ENCODE measurements around the gene AQP3.
A peak's percentile ranks its signal among the peaks of the same experiment; 100 is the strongest.

Gene AQP3

DNA sequence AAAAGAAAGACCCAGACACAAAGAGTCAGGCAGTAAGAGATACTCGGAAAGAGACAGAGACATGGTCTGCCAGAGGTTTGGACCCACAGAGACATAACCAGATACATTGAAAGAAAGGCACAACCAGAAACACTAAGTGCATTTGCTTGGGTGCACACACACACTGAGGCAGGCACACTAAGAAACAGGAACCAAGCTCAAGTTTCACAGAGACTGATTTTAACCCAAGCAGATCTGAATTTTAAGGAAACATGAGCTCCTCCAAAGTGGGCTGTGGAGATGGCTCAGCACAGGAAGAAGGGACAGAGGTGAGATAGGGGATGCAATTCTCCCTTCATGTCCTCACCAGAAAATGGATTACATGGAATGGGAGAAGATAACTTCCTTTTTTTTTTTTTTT, 9.5 kb downstream of the AQP3 start:
- Histone ChIP-seq H3K4me1 (ENCODE audit: control insufficient read depth in 2 of 2, insufficient read depth in 1 of 2, low read depth in 1 of 2, low read length in 2 of 2) (peaks cover 0 to 12% of the 10 kb centered on the region in 2 donors), H3K36me3 (replicated peaks in 1 of 2; ENCODE audit: control insufficient read depth in 2 of 2, insufficient read depth in 2 of 2, low read length in 2 of 2) (no peaks in the 10 kb centered on the region), H4K91ac (ENCODE audit: low read depth, low read length, poor library complexity) (no peak overlapping the region), H3K14ac (ENCODE audit: low read length) (no peak overlapping the region), H4K8ac (ENCODE audit: low read depth, low read length) (no peak overlapping the region), H2BK12ac (ENCODE audit: low read length) (no peak overlapping the region), H3K4me2 (ENCODE audit: insufficient read depth, low read length, poor library complexity, severe bottlenecking) (no peak overlapping the region), H3K4me3 (ENCODE audit: low read length in 2 of 2) (no peak overlapping the region), H2BK15ac (ENCODE audit: low read length) (no peak overlapping the region), H3K18ac (ENCODE audit: low read length) (no peak overlapping the region), H3K79me1 (ENCODE audit: low read depth, low read length) (no peaks in the 10 kb centered on the region), H3K9me3 (replicated peaks in 1 of 2; ENCODE audit: control insufficient read depth in 2 of 2, insufficient read depth in 1 of 2, low read depth in 1 of 2, low read length in 2 of 2) (no peaks in the 10 kb centered on the region), H2AFZ (ENCODE audit: low read length) (no peak overlapping the region), H2BK120ac (ENCODE audit: low read depth, low read length) (no peak overlapping the region), H3K23ac (ENCODE audit: low read depth, low read length, poor library complexity) (no peak overlapping the region), H2AK5ac (ENCODE audit: low read depth, low read length) (no peak overlapping the region), H3K4ac (ENCODE audit: low read length) (no peak overlapping the region), H3K27me3 (ENCODE audit: control insufficient read depth in 3 of 3, insufficient read depth in 3 of 3, low read depth in 1 of 3, low read length in 3 of 3) (peaks cover 0 to 39% (median 0%) of the 10 kb centered on the region in 3 experiments), H3K27ac (replicated peaks; ENCODE audit: low read length) (no peak overlapping the region), H2BK5ac (ENCODE audit: low read length) (no peak overlapping the region), H3K9ac (ENCODE audit: low read depth, low read length, poor library complexity) (no peak overlapping the region)
- WGBS, 2 donors (ENCODE audit: extremely low coverage in 2 of 2, insufficient read length in 2 of 2, insufficient replicate concordance in 1 of 2) = no CpG with 5 or more reads among the region's 1 CpG
- no peak for DNase-seq (ENCODE audit: low spot score)

DNA sequence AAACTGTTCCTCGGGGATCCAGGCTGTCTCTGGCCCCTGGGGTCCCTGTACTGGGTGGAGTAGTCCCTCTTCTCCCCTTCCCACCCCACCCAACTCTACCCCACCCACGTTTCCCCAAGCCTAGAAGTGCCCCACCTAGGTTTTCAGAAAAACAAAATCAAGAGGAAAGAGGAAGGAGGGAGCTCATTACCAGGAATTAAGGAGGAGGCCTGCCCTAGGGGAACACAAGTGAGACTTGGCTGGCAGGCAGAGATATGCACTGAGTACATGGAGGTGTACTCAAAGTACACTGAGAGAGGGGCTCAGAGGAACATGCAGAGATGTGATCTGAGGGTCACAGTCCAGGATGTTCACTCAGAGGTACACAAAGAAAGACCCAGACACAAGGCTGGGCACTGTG, 10.2 kb downstream of the AQP3 start:
- Histone ChIP-seq H3K18ac (ENCODE audit: low read length) (no peak overlapping the region), H3K36me3 (replicated peaks in 1 of 2; ENCODE audit: control insufficient read depth in 2 of 2, insufficient read depth in 2 of 2, low read length in 2 of 2) (no peaks in the 10 kb centered on the region), H3K4ac (ENCODE audit: low read length) (no peak overlapping the region), H2BK12ac (ENCODE audit: low read length) (no peak overlapping the region), H2AK5ac (ENCODE audit: low read depth, low read length) (peak overlapping the region; percentile 25), H2BK15ac (ENCODE audit: low read length) (no peak overlapping the region), H3K27me3 (ENCODE audit: control insufficient read depth in 3 of 3, insufficient read depth in 3 of 3, low read depth in 1 of 3, low read length in 3 of 3) (peaks cover 0 to 35% (median 0%) of the 10 kb centered on the region in 3 experiments), H3K9ac (ENCODE audit: low read depth, low read length, poor library complexity) (no peak overlapping the region), H3K4me1 (ENCODE audit: control insufficient read depth in 2 of 2, insufficient read depth in 1 of 2, low read depth in 1 of 2, low read length in 2 of 2) (peaks cover 0 to 12% of the 10 kb centered on the region in 2 donors), H3K4me2 (ENCODE audit: insufficient read depth, low read length, poor library complexity, severe bottlenecking) (no peak overlapping the region), H3K27ac (replicated peaks; ENCODE audit: low read length) (no peak overlapping the region), H2BK120ac (ENCODE audit: low read depth, low read length) (no peak overlapping the region), H2BK5ac (ENCODE audit: low read length) (no peak overlapping the region), H3K9me3 (replicated peaks in 1 of 2; ENCODE audit: control insufficient read depth in 2 of 2, insufficient read depth in 1 of 2, low read depth in 1 of 2, low read length in 2 of 2) (no peaks in the 10 kb centered on the region), H3K23ac (ENCODE audit: low read depth, low read length, poor library complexity) (peak overlapping the region; percentile 20), H2AFZ (ENCODE audit: low read length) (no peak overlapping the region), H3K14ac (ENCODE audit: low read length) (no peak overlapping the region), H3K4me3 (ENCODE audit: low read length in 2 of 2) (no peak overlapping the region), H4K8ac (ENCODE audit: low read depth, low read length) (no peak overlapping the region), H4K91ac (ENCODE audit: low read depth, low read length, poor library complexity) (no peak overlapping the region), H3K79me1 (ENCODE audit: low read depth, low read length) (no peaks in the 10 kb centered on the region)
- DNase-seq (ENCODE audit: low spot score) = no peak
- no CpG with 5 or more reads among the region's 2 CpGs for WGBS, 2 donors (ENCODE audit: extremely low coverage in 2 of 2, insufficient read length in 2 of 2, insufficient replicate concordance in 1 of 2)

DNA sequence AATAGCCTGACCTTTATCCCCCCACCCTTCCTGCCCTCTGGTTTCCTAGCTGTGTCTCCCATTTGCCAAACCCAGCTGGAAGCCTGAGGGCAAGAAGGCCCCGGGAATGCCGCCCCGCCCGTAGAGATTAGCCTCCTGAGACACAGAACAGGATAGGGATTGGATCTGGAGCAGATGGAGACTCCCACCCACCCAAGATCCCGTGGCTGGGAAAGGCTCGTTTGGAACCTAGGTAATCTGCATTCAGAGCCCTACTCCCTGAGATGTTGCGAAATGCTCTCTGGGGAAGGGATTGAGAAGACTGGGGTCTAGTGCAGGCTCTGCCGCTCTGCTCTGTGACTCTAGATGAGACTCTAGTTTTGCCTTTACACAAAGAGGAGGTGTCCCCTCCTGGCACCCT, 10.9 kb downstream of the AQP3 start:
- H2BK120ac ChIP-seq (ENCODE audit: low read depth, low read length) = no peak overlapping the region
- H3K27me3 ChIP-seq (ENCODE audit: control insufficient read depth in 3 of 3, insufficient read depth in 3 of 3, low read depth in 1 of 3, low read length in 3 of 3) = peaks cover 0 to 35% (median 0%) of the 10 kb centered on the region in 3 experiments
- no peak overlapping the region for H4K8ac ChIP-seq (ENCODE audit: low read depth, low read length)
- no peaks in the 10 kb centered on the region for H3K79me1 ChIP-seq (ENCODE audit: low read depth, low read length)
- peaks cover 0 to 12% of the 10 kb centered on the region in 2 donors for H3K4me1 ChIP-seq (ENCODE audit: control insufficient read depth in 2 of 2, insufficient read depth in 1 of 2, low read depth in 1 of 2, low read length in 2 of 2)
- no peaks in the 10 kb centered on the region for H3K36me3 ChIP-seq (replicated peaks in 1 of 2; ENCODE audit: control insufficient read depth in 2 of 2, insufficient read depth in 2 of 2, low read length in 2 of 2)
- no peak overlapping the region for H4K91ac ChIP-seq (ENCODE audit: low read depth, low read length, poor library complexity)
- no peak overlapping the region for H3K14ac ChIP-seq (ENCODE audit: low read length)
- H3K4me3 ChIP-seq (ENCODE audit: low read length in 2 of 2) = no peak overlapping the region
- no peak overlapping the region for H2AK5ac ChIP-seq (ENCODE audit: low read depth, low read length)
- no peak overlapping the region for H3K4me2 ChIP-seq (ENCODE audit: insufficient read depth, low read length, poor library complexity, severe bottlenecking)
- no peak overlapping the region for H3K18ac ChIP-seq (ENCODE audit: low read length)
- no peak overlapping the region for H3K23ac ChIP-seq (ENCODE audit: low read depth, low read length, poor library complexity)
- no CpG with 5 or more reads among the region's 8 CpGs for WGBS, 2 donors (ENCODE audit: extremely low coverage in 2 of 2, insufficient read length in 2 of 2, insufficient replicate concordance in 1 of 2)
- no peak overlapping the region for H3K4ac ChIP-seq (ENCODE audit: low read length)
- DNase-seq (ENCODE audit: low spot score) = no peak
- H3K9me3 ChIP-seq (replicated peaks in 1 of 2; ENCODE audit: control insufficient read depth in 2 of 2, insufficient read depth in 1 of 2, low read depth in 1 of 2, low read length in 2 of 2) = no peaks in the 10 kb centered on the region
- no peak overlapping the region for H2BK15ac ChIP-seq (ENCODE audit: low read length)
- no peak overlapping the region for H3K9ac ChIP-seq (ENCODE audit: low read depth, low read length, poor library complexity)
- H2BK12ac ChIP-seq (ENCODE audit: low read length) = no peak overlapping the region
- no peak overlapping the region for H2BK5ac ChIP-seq (ENCODE audit: low read length)
- no peak overlapping the region for H2AFZ ChIP-seq (ENCODE audit: low read length)
- no peak overlapping the region for H3K27ac ChIP-seq (replicated peaks; ENCODE audit: low read length)

DNA sequence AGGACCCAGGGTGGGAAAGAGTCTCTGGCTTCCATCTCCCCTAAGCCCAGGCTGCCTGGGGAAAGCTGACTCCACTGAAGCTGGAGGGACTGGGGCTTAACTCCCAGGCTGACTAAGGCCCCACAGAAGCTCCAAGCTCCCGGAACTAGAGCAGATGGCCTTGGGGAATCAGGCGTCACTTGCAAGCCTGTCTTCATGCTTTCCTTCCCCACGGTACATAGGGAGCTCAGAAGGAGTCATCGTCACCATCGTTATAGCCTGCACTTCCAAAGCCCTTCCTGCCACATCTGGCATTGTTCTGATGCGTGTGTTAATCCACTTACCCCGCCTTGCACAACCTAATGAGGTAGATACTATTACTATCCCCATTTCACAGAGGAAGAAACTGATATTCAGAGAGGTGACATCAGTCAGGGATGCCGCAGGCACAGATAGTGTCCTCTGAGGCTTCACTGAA, 11.5 kb downstream of the AQP3 start:
- no peak overlapping the region for H4K8ac ChIP-seq (ENCODE audit: low read depth, low read length)
- no peak for DNase-seq (ENCODE audit: low spot score)
- H2BK15ac ChIP-seq (ENCODE audit: low read length) = no peak overlapping the region
- H4K91ac ChIP-seq (ENCODE audit: low read depth, low read length, poor library complexity) = no peak overlapping the region
- no peak overlapping the region for H2BK12ac ChIP-seq (ENCODE audit: low read length)
- no peak overlapping the region for H2AK5ac ChIP-seq (ENCODE audit: low read depth, low read length)
- no peak overlapping the region for H3K4ac ChIP-seq (ENCODE audit: low read length)
- no peak overlapping the region for H2BK120ac ChIP-seq (ENCODE audit: low read depth, low read length)
- peak overlapping the region in 1 of 2 donors; percentile 20 for H3K4me3 ChIP-seq (ENCODE audit: low read length in 2 of 2)
- H3K14ac ChIP-seq (ENCODE audit: low read length) = no peak overlapping the region
- no peak overlapping the region for H2AFZ ChIP-seq (ENCODE audit: low read length)
- H3K27ac ChIP-seq (replicated peaks; ENCODE audit: low read length) = no peak overlapping the region
- WGBS, 2 donors (ENCODE audit: extremely low coverage in 2 of 2, insufficient read length in 2 of 2, insufficient replicate concordance in 1 of 2) = no CpG with 5 or more reads among the region's 8 CpGs
- H3K79me1 ChIP-seq (ENCODE audit: low read depth, low read length) = no peaks in the 10 kb centered on the region
- peaks cover 0 to 39% (median 0%) of the 10 kb centered on the region in 3 experiments for H3K27me3 ChIP-seq (ENCODE audit: control insufficient read depth in 3 of 3, insufficient read depth in 3 of 3, low read depth in 1 of 3, low read length in 3 of 3)
- no peaks in the 10 kb centered on the region for H3K36me3 ChIP-seq (replicated peaks in 1 of 2; ENCODE audit: control insufficient read depth in 2 of 2, insufficient read depth in 2 of 2, low read length in 2 of 2)
- H3K23ac ChIP-seq (ENCODE audit: low read depth, low read length, poor library complexity) = no peak overlapping the region
- no peak overlapping the region for H3K18ac ChIP-seq (ENCODE audit: low read length)
- peaks cover 0 to 12% of the 10 kb centered on the region in 2 donors for H3K4me1 ChIP-seq (ENCODE audit: control insufficient read depth in 2 of 2, insufficient read depth in 1 of 2, low read depth in 1 of 2, low read length in 2 of 2)
- no peaks in the 10 kb centered on the region for H3K9me3 ChIP-seq (replicated peaks in 1 of 2; ENCODE audit: control insufficient read depth in 2 of 2, insufficient read depth in 1 of 2, low read depth in 1 of 2, low read length in 2 of 2)
- H3K9ac ChIP-seq (ENCODE audit: low read depth, low read length, poor library complexity) = no peak overlapping the region
- H2BK5ac ChIP-seq (ENCODE audit: low read length) = no peak overlapping the region
- H3K4me2 ChIP-seq (ENCODE audit: insufficient read depth, low read length, poor library complexity, severe bottlenecking) = no peak overlapping the region

Data from neuronal stem cell (in vitro differentiated cells).